Embryonic facial prominence (tissue), 1 donor: Measurements from ENCODE around the gene CAMK2G.
"Not testable (repeated sequence)": the region's sequence is repeated elsewhere in the genome, so short reads cannot be mapped to it uniquely, and the experiment has no call there.

ENCODE experiments used
- DNase-seq: peaks from one replicate; pipeline ENCODE4 v3.0.0-alpha.2; 2016; ENCODE audit errors: extremely low spot score

CAMK2G gene

DNA sequence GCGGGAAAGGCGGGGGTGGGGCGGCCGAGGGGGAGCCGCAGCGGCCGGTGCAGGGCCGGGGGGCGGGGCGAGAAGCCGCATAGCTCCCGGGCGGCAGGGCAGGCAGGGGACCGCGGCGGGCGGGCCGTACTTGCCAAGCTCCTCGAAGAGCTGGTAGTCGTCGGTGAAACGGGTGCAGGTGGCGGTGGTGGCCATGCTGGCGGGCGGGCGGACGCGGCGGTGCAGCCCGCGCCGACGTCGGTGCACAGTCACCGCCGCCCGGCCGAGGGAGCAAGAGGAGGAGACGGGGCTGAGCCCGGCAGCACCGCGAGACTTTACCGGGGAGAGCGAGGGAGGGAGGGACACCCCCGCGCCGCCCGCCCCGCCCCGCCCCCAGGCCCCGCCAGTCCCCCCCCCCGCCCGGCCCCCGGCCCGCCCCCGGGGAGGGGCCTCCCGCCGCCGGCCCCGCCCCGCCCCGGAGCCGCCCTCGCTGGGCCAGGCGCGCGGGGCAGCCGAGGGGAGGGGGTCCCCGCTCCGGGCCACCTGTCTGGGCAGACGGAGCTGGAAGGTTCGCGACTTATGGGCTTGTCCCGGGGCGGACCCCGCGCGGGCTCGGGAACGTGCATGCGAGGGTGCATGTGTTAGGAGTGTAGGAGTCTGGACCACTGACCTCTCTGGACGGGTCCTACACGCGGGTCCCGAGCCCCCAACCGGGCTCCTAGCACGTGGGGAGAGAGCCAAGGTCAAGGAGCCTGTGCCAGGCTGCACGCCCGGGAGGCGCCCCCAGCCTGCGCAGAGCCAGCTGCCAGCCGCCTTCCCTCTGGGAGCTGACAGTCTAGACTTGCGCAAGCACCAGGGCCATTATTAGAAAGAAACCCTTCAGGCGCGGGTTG, at the start of gene CAMK2G:
Gene CAMK2G (minus strand): TSS at position 289 of the 872 bp plus-strand sequence. CDS start 94 bp downstream, at position 195.
- peak; percentile 67 for DNase-seq

DNA sequence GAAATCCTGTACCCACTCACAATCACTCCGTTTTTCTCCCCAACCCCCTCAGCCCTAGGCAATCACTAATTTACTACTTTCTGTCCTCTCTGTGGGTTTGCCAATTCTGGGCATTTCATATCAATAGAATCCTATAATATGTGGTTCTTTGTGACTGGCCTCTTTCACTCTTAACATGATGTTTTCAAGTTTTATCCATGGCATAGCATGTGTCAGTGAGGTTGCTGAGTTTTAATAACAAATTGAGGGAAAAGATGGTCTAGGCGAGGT, 48.4 kb upstream of the CAMK2G start:
- DNase-seq = no peak

DNA sequence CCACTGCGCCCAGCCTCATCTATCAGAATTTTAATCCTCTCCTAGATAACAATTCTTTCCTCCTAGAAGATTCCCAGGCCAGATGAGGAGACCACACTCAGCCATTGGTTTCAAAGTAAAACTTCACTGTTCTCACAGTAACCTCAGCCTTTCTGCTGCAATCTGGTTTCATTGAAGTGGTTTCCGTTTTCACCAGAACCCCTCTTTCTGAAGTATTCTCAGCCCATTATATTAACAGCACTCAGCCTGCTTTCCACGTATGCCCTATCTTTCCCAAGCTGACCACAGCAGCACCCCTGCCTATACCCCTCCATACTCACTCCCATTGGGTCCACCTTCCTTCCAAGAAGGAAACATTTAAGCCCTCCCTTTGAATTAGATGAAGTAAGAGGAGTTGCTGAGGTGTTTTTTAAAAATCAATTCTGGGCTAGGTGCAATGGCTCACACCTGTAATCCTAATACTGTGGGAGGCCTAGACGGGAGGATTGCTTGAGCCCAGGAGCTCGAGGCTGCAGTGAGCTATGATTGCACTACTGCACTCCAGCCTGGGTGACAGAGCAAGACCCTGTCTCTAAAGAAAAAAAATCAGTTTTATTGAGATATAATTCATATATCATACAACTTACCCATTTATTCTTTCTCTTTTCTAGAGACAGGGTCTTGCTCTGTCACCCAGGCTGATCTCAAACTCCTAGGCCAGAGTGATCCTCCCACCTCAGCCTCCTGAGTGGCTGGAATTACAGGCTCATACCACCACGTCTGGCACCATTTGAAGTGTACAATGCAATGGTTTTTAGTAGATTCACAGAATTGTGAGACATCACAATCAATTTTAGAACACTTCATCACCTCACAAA, 47.9 kb upstream of the CAMK2G start:
- no peak for DNase-seq

DNA sequence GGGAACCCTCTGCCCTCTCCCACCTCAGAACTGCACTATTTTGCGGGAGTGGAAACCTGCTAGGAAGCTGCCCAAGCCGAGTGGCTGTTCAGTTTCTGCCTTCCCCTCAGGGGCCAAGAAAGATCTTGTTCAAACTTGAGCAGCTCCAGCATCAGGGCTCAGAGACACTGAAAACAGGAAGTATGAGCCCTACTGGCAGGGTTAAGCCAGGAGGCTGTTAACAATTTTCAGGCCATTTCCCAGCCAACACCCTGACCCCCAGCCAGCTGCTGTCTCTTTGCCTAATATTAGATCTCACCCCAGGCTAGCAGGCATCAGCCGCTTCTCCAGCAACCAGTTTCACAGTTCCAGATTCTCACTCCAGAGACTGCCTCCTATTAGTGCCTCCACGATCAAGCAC, 45.7 kb upstream of the CAMK2G start:
- DNase-seq = no peak

DNA sequence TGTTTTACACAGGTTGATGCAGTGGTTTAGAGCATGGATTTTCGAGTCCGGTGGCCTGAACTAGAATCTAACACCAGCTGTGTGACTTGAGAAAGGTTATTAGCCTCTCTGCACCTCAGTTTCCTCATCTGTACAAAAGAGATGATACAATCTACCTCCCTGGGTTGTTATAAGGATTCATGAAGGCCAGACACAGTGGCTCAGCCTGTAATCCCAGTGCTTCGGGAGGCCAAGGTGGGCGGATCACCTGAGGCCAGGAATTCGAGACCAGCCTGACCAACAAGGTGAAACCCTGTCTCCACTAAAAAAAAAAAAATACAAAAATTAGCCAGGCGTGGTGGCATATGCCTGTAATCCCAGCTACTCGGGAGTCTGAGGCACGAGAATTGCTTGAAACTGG, 45.1 kb upstream of the CAMK2G start:
- DNase-seq = not testable (repeated sequence)

DNA sequence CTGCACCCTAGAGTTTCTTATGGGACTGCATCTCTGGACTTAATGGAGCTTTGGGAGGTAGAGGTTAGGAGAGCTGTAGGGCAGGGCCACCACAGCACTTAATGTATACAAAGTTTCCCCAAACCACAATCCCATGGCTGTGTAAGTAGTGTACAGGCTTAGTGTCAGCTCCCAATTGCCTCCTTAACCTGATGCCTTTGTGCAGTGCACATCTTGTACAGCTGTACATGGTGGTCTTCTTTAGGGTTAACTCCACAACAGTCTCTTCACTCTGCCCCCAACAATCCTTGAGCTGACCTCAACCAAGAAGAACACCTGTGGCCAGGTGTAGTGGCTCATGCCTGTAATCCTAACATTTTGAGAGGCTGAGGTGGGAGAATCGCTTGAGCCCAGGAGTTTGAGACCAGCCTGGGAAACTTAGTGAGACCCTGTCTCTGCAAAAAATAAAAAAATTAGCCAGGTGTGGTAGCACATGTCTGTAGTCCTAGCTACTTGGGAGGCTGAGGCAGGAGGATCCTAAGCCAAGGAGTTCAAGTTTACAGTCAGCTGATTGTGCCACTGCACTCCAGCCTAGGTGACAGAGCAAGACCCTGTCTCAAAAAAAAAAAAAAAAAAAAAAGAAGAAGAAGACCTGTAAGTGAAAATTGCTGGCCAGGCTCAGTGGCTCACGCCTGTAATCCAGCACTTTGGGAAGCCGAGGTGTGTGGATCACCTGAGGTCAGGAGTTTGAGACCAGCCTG, 43.4 kb upstream of the CAMK2G start:
- DNase-seq = no peak

DNA sequence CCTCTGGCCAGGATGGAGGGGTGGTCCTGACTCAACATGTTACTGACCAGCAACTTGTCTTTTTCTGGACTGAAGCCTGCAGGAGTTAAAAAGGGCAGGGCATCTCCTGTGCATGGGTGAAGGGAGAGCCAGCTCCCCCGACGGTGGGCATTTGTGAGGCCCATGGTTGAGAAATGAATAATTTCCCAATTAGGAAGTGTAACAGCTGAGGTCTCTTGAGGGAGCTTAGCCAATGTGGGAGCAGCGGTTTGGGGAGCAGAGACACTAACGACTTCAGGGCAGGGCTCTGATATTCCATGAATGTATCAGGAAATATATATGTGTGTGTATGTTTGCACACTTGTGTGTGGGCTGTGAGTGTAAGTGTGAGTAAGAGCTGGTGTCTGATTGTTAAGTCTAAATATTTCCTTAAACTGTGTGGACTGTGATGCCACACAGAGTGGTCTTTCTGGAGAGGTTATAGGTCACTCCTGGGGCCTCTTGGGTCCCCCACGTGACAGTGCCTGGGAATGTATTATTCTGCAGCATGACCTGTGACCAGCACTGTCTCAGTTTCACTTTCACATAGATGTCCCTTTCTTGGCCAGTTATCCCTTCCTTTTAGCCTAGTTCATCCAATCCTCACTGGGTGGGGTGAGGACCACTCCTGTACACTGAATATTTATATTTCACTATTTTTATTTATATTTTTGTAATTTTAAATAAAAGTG, 42.6 kb upstream of the CAMK2G start:
- DNase-seq = no peak

DNA sequence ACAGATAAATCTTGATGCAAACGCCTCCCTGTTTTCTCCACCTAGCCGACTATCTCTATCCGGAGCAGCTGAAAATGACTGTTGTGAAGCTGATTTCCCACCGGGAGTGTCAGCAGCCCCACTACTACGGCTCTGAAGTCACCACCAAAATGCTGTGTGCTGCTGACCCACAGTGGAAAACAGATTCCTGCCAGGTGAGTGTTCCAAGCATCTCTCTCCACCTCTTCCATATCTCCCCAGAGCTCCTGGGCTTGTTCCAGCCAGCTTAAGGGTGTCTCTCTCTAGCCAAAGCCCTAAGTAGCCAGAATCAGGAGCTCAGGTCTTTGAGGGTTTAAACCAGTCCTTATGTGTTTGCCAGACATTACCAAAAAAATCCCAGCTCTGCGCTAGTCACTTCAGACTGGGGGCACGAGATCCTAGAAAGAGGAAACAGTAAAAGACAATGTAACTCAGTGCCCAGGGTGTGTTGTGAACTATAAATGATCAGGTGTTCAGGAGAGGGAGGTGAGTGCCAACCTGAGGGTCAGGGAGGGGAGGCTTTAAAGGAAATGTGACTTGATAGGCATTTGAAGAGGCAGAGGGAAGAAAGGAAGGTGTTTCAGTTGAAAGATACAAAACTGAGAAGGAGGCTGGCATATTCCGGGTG, 41.0 kb upstream of the CAMK2G start:
- no peak for DNase-seq

DNA sequence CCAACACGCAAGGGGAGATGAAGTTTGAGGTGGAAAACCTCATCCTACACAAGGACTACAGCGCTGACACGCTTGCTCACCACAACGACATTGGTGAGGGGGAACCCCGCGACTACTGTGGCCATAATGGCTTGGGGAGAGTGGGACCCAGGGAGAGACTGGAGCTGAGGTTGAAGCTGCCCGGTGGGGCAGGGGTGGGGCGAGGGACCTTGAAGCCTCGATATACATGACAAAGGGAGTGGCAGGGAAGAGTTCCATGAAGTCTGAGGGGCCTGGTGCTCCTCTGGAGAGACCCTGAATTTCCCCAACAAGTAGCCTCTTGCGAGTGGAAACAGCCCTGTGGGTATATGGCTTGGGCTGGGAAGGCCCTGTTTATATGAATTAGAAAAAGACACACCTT, 39.7 kb upstream of the CAMK2G start:
- no peak for DNase-seq

DNA sequence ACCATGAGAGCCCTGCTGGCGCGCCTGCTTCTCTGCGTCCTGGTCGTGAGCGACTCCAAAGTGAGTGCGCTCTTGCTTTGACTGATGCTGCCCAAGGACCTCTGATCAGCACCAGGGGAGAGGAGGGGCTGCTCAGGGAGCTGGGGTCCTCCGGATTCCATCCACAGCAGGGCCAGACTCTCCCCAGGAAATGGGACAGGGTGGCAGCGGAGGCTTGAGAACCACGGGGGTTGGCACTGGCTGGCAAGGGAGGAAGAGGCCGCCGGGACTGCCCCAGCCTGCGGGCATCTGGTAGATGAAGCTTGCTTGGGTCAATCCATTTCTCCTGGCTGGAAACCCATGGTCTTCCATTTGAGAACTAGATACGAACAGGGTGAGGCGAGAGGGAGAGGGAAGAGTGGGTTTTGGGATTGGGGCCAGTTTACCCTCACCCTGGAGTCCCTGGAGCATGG, 37.2 kb upstream of the CAMK2G start:
- DNase-seq = no peak

DNA sequence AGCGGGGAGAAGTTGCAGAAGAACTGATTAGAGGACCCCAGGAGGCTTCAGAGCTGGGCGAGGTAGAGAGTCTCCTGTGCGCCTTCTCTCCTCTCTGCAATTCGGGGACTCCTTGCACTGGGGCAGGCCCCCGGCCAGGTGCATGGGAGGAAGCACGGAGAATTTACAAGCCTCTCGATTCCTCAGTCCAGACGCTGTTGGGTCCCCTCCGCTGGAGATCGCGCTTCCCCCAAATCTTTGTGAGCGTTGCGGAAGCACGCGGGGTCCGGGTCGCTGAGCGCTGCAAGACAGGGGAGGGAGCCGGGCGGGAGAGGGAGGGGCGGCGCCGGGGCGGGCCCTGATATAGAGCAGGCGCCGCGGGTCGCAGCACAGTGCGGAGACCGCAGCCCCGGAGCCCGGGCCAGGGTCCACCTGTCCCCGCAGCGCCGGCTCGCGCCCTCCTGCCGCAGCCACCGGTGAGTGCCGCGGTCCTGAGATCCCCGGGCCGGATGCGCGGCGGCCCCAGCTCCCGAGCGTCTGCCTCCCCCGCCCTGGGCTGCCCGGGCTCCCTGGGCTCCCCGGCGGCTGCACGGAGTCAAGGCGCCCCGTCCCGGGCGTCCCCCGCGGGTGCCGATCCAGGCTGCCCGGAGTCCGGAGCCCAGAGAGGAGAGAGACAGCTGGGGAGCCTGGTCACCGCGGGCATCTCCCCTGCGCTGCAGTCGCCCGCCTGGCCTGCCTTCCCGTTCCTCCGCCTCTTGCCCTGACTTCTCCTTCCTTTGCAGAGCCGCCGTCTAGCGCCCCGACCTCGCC, 36.6 kb upstream of the CAMK2G start, which contains the start of gene PLAU:
Gene PLAU (plus strand): TSS at position 369 of the 789 bp plus-strand sequence. CDS start 424 bp downstream, outside the sequence.
- DNase-seq = no peak

DNA sequence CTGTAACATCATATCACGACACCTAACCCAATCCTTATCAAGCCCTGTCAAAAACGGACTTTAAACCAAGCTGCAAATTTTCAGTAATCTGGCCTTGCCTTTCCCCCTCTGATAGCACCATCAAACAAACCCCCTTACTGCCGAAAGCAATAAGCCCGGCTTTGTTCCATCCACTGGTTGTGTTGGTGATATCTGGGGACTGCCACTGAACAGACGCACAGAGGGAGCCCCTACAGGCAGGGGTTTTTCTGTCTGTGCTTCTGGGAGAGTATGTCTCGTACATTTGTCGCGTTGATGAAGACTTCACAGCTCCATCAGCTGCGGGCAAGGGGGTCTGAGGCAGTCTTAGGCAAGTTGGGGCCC, 36.0 kb upstream of the CAMK2G start:
- DNase-seq = no peak

DNA sequence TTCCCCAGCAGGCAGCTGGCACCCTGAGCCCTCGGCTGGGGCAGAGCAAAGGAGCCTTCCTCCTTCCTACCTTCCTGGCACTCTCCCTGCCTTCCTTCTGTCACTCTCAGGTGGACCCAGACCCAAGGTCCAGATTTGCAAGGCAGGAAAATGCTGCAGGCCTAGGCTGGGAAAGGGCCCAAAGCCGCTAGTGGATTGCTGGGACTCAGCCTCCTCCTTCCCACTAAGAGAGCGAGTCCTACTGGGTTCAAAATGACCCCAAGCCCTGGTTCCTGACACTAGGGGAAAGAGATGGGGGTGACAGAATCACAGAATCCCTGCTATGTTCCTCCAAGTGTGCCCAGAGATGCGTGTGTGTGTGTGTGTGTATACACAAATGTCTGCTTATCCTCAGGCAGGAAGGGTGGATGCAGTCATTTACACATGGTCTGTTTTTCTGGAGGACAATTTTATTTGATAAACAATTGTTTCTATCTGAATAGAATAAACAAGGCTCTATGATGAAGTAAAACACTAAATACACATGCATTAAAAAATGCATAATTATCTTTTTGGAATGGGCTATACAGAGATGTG, 35.3 kb upstream of the CAMK2G start:
- DNase-seq = no peak

DNA sequence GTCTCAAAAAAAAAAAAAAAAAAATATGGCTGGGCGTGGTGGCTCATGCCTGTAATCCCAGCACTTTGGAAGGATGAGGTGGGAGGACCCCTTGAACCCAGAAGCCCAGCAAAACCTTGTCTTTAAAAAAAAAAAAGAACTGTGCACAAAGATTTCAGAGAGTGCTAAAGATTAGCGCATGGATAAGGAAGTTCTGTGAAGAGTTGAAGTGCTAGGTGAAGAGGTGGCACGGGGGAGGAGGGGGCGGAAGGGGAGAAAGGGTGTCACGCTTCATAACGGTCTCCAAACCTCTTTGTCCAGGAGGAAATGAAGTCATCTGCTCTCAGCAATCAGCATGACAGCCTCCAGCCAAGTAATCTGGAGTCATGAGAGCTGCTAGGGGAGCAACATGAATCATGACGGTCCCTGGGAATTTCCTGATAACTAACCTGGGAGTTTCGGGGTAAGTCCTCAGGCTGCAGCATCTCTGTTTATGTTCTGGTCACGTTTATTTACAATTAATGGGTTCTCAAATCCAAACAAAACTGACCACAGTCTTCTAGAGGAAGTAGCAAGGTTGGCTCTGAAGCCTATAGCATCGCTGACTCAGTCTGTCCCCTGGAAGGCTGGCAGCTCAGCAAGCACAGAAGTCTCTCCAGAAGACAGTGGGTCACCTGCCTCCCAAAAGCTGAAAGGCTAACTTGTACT, 34.6 kb upstream of the CAMK2G start:
- no peak for DNase-seq

DNA sequence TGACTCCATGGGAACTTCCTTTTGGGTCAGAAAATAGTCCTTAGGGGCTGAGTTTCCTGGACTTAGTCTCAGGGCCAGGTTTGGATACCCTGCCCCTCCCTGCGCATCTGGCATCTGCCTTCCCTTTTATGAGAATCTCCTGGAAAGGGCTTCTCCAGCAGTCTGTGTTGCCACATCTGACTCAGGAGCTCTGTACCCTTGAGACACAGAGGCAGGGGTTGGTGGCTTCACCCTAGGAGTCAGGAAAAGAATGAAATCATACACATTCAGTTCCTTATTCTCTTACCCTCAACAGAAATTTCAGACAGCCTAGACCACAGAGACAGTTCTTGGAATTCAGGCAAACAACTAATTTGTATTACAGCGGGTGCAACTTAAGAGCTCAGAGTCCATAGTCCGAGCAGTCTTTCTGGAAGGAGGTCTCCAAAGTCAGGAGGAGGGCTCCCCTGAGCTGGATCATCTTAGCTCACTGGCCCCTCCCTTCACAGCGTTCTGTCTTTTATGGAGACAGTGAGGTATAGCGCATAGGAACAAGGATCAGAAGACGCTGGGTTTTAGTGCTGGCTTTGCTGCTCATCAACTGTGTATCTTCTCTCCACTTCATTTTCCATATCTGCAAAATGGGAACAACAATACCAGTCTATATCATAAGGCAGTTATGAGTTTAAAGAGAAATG, 33.6 kb upstream of the CAMK2G start:
- DNase-seq = no peak

DNA sequence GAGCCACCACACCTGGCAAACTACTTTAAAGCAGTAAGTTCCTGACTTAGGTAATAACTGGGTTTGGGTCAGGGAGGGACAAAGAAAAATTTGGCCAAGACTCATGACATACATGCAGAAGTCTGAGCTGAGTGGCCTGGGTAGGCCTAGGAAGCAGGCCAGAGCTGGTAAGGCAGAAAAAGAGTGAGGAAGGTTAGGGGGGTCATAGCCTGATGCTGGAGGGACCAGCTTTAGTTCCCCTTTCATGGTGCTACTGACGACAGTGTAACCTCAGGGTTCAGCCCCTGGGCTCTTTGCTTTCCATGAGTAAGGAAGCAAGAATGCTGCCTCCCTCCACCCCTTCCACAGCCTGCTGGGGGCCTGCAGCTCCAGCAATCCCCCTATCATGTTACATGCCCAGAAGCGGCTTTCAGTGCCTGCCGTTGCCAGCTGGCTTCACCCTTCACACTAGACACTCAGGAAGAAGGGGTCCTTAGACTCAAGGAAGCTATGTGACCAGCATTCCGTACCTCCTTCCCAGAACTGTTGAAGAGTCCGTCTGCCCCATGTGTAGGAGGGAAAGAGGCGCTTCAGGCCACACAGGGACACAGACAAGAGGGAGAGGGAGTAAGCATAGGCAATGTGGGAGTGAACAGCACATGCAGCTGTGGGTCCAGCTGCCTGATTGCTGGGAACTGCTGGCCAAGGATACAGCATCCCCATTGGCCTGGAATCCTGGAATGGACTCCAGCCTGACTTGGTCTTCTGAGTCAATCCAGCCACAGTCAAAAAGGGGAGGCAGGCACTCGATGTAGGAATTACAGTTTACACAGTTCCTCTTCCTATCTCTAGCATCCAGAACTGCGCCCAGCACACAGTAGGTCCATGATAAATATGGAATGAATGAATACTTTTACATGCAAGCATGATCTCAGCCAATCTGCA, 32.4 kb upstream of the CAMK2G start:
- DNase-seq = peak; percentile 78

DNA sequence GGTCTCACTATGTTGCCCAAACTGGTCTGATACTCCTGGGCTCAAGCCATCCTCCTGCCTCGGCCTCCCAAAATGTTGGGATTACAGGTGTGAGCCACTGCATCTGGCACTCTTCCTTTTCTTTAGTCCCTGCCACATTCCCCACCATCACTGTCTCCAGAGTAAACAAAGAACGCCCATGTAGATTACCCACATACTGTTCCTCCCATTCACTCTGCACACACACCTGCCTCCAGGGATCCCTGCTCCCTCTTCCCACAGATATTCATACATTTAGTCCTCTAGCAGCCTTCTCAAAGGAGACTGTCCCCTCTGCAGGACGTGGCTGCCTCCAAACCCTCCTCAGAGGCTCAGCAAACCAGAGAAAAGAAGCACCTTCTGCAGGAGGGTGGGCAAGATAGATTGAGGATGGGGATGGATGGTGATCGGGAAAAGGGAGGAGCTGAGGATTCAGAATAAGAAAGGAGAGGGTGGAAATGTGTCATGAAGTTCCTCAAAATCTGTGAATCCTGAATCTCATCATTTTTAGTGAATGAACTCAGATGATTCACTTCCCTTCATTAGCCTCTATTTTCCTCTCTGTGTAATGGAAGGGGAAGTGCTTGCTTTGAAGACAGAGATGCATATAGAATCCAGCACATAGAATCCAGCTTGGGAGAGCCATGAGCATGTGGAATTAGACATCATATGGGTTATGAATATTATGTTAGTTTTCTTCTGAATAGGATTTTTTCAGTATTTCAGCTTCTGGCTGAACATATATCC, 31.1 kb upstream of the CAMK2G start:
- no peak for DNase-seq
